OCI-LY7 (cell line): ENCODE results near the gene KRTAP4-3. TPM values are rescaled to one million over a fixed set of nuclear protein-coding genes. Genes with fewer than 3 reads are reported as not detected.
"Not testable (repeated sequence)": the region's sequence is repeated elsewhere in the genome, so short reads cannot be mapped to it uniquely, and the experiment has no call there.

Experiments
- BruUV-seq: library from RNA; stranded (reverse); fragments of 400-500 nt; replicated peaks from 2 replicates; lab custom pipeline; 2021; lab: Mats Ljungman, UMichigan
- CTCF ChIA-PET: fragments of 300-600 bp; sonication (Branson Sonifier 250); formaldehyde crosslinking; loops from one replicate; lab custom pipeline; 2022; ENCODE audit warnings: antibody characterized with exemption; ENCODE audit not compliant: unreplicated experiment; lab: Charles Lee
- POLR2A ChIA-PET: fragments of 300-600 bp; sonication (Branson Sonifier 250); formaldehyde crosslinking; loops from one replicate; lab custom pipeline; 2022; ENCODE audit warnings: antibody characterized with exemption; lab: Charles Lee
- DNase-seq: peaks from one replicate; pipeline ENCODE4 v3.0.0-alpha.2; 2015; ENCODE audit warnings: low spot score
- H2AFZ ChIP-seq: fragments of 200-600 bp; sonication (generic), shearing (Covaris generic); 2 replicates; pipeline ENCODE4 v1.6.1; 2014; ENCODE audit warnings: mild to moderate bottlenecking, antibody characterized with exemption, low read length, moderate library complexity
- H3K27ac ChIP-seq: fragments of 200-600 bp; sonication (generic); 2 replicates; pipeline ENCODE4 v1.5.1; 2014; ENCODE audit warnings: mixed run types, low read depth, mild to moderate bottlenecking, moderate library complexity, low read length, inconsistent platforms; ENCODE audit not compliant: poor library complexity, severe bottlenecking
- H3K36me3 ChIP-seq: fragments of 200-600 bp; sonication (generic); 2 replicates; pipeline ENCODE4 v1.6.1; 2014; ENCODE audit warnings: mild to moderate bottlenecking, antibody characterized with exemption, low read length, moderate library complexity, mixed read lengths; ENCODE audit not compliant: insufficient read depth
- H3K4me1 ChIP-seq: fragments of 200-600 bp; sonication (generic); 2 replicates; pipeline ENCODE4 v1.5.1; 2014; ENCODE audit warnings: mild to moderate bottlenecking, low read length; ENCODE audit not compliant: insufficient read depth, poor library complexity, severe bottlenecking
- H3K4me2 ChIP-seq: fragments of 200-600 bp; sonication (generic); 2 replicates; pipeline ENCODE4 v1.6.1; 2014; ENCODE audit warnings: mild to moderate bottlenecking, low read length
- H3K4me3 ChIP-seq: fragments of 200-600 bp; sonication (generic); 2 replicates; pipeline ENCODE4 v1.5.1; 2014; ENCODE audit warnings: mild to moderate bottlenecking, low read depth, low read length; ENCODE audit not compliant: poor library complexity, severe bottlenecking
- H3K79me2 ChIP-seq: fragments of 200-600 bp; sonication (generic); 2 replicates; pipeline ENCODE4 v1.6.1; 2016; ENCODE audit warnings: low read depth, mild to moderate bottlenecking, low read length, moderate library complexity, mixed read lengths; ENCODE audit not compliant: insufficient read depth
- H3K9me2 ChIP-seq: fragments of 200-600 bp; sonication (generic); 2 replicates; pipeline ENCODE4 v1.6.1; 2016; ENCODE audit warnings: mild to moderate bottlenecking, low read length, mixed read lengths; ENCODE audit not compliant: insufficient read depth
- H3K9me3 ChIP-seq: fragments of 200-600 bp; sonication (generic); 2 replicates; pipeline ENCODE4 v1.6.1; 2014; ENCODE audit warnings: mild to moderate bottlenecking, mixed run types, low read length, mixed read lengths
- H4K20me1 ChIP-seq: fragments of 200-600 bp; sonication (generic); 2 replicates; pipeline ENCODE4 v1.6.1; 2014; ENCODE audit warnings: mild to moderate bottlenecking, antibody characterized with exemption, low read length, moderate library complexity, mixed read lengths; ENCODE audit not compliant: insufficient read depth
- EZH2phosphoT487 ChIP-seq: fragments of 200-600 bp; sonication (generic); IDR thresholded peaks from 2 replicates; pipeline ENCODE4 v1.6.1; 2018; ENCODE audit warnings: low read depth, borderline replicate concordance, mild to moderate bottlenecking, mixed run types, antibody characterized with exemption, low read length, moderate library complexity, mixed read lengths
- intact Hi-C: fragments of 100-400 bp; cut with micrococcal nuclease; formaldehyde crosslinking; loops from one replicate; pipeline ENCODE4 v1.10.0; 2022; ENCODE audit not compliant: unreplicated experiment
- small RNA-seq: library from RNA; depleted of rRNA; stranded (forward); fragments of <200 nt; gene quantifications from one replicate; pipeline ENCODE3, GENCODE V24; 2014
- total RNA-seq, 2 experiments: library from RNA; depleted of rRNA in 1 of 2; stranded (reverse); fragments of >200 nt in 1 of 2; shearing (Covaris generic) in 1 of 2; gene quantifications; 2 replicates each; pipeline ENCODE4 v1.2.3, GENCODE V29; 2014 to 2022
- TF ChIP-seq, protein P1 (sequence below): fragments of 200-600 bp; sonication (generic); conservative IDR thresholded peaks from 2 replicates; pipeline ENCODE4 v1.5.1; 2014; ENCODE audit warnings: mild to moderate bottlenecking, antibody characterized with exemption, low read length, moderate library complexity, mixed read lengths

The KRTAP4-3 gene
- total RNA-seq, 2 experiments from 2014 or later, result not detected

- H3K9me2 ChIP-seq, result no peaks in the 10 kb centered on the region
- H3K4me2 ChIP-seq, result no peak overlapping the region
- no peaks in the 10 kb centered on the region for H4K20me1 ChIP-seq
- peaks cover 11% of the 10 kb centered on the region; the same call in 1 of the 2 replicates for H3K9me3 ChIP-seq
- H3K4me1 ChIP-seq, result peaks cover 20% of the 10 kb centered on the region
- DNase-seq, result no peak
- H3K27ac ChIP-seq, result no peak overlapping the region
- no peaks in the 10 kb centered on the region for H3K79me2 ChIP-seq
- H3K36me3 ChIP-seq, result no peaks in the 10 kb centered on the region; the same call in 1 of the 2 replicates
- H2AFZ ChIP-seq, result no peak overlapping the region
- ChIA-PET POLR2A (no interaction called here), CTCF (no interaction called here)
- H3K4me3 ChIP-seq, result no peak overlapping the region
- TF ChIP-seq, protein P1, sequence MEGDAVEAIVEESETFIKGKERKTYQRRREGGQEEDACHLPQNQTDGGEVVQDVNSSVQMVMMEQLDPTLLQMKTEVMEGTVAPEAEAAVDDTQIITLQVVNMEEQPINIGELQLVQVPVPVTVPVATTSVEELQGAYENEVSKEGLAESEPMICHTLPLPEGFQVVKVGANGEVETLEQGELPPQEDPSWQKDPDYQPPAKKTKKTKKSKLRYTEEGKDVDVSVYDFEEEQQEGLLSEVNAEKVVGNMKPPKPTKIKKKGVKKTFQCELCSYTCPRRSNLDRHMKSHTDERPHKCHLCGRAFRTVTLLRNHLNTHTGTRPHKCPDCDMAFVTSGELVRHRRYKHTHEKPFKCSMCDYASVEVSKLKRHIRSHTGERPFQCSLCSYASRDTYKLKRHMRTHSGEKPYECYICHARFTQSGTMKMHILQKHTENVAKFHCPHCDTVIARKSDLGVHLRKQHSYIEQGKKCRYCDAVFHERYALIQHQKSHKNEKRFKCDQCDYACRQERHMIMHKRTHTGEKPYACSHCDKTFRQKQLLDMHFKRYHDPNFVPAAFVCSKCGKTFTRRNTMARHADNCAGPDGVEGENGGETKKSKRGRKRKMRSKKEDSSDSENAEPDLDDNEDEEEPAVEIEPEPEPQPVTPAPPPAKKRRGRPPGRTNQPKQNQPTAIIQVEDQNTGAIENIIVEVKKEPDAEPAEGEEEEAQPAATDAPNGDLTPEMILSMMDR, result no peak
- TF ChIP-seq EZH2phosphoT487, result no peak
- intact Hi-C loops, result no loop called here
- BruUV-seq, result no TSS peak
These were observed 49.3 kb downstream of the KRTAP4-3 start for GRCh38 chr17:41118721-41119120.

DNA sequence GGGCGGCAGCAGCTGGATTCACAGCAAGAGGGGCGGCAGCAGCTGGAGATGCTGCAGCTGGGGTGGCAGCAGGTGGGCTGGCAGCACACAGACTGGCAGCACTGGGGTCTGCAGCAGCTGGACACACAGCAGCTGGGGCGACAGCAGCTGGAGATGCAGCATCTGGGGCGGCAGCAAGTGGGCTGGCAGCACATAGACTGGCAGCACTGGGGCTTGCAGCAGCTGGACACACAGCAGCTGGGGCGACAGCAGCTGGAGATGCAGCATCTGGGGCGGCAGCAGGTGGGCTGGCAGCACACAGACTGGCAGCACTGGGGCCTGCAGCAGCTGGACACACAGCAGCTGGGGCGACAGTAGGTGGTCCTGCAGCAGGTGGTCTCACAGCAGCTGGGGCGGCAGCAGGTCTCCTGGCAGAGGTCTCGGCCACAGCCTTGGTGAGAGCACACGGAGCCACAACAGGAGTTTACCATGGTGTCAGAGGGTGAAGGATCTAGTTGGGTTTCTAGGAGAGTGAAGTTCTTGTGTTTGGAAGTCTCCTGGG lies 50.1 kb downstream of the KRTAP4-3 start, which contains the start of gene KRTAP4-11:
TSS of gene KRTAP4-11 (minus strand) at position 528 of the 541 bp plus-strand sequence. CDS start at position 470, 58 bp downstream.
- H3K4me2 ChIP-seq, H4K20me1 ChIP-seq, CTCF ChIA-PET, BruUV-seq, H3K27ac ChIP-seq, H3K4me3 ChIP-seq, H3K79me2 ChIP-seq, H3K9me2 ChIP-seq, POLR2A ChIA-PET, H2AFZ ChIP-seq, DNase-seq, intact Hi-C loops, H3K36me3 ChIP-seq: not testable (repeated sequence)
- peaks cover 20% of the 10 kb centered on the region for H3K4me1 ChIP-seq
- peaks cover 16% of the 10 kb centered on the region; the same call in 1 of the 2 replicates for H3K9me3 ChIP-seq

Small RNAs within 50 kb of the gene (small RNA-seq; reads per million reads assigned to genes)
- gene KRTAP4-17P, result not detected

Other genes starting within 250 kb of the KRTAP4-3 start
Only the 30 nearest of the 40 such genes appear.
- not detected in 2 replicates for gene KRTAP1-5, start 141.0 kb downstream of the KRTAP4-3 start, total RNA-seq (2014; rRNA removed; shearing (Covaris generic))
- gene KRTAP1-5, start 141.0 kb downstream of the KRTAP4-3 start, total RNA-seq (2022), result not detected in 2 replicates
- not detected in 2 replicates for gene KRTAP1-4, start 138.0 kb downstream of the KRTAP4-3 start, total RNA-seq (2014; rRNA removed; shearing (Covaris generic))
- not detected in 2 replicates for gene KRTAP1-4, start 138.0 kb downstream of the KRTAP4-3 start, total RNA-seq (2022)
- not detected in 2 replicates for gene KRTAP1-3, start 133.3 kb downstream of the KRTAP4-3 start, total RNA-seq (2014; rRNA removed; shearing (Covaris generic))
- not detected in 2 replicates for gene KRTAP1-3, start 133.3 kb downstream of the KRTAP4-3 start, total RNA-seq (2022)
- gene KRTAP1-1, start 126.8 kb downstream of the KRTAP4-3 start, total RNA-seq (2014; rRNA removed; shearing (Covaris generic)), result not detected in 2 replicates
- not detected in 2 replicates for gene KRTAP1-1, start 126.8 kb downstream of the KRTAP4-3 start, total RNA-seq (2022)
- gene KRTAP2-1, start 120.9 kb downstream of the KRTAP4-3 start, total RNA-seq (2014; rRNA removed; shearing (Covaris generic)), result not detected in 2 replicates
- not detected in 2 replicates for gene KRTAP2-1, start 120.9 kb downstream of the KRTAP4-3 start, total RNA-seq (2022)
- not detected in 2 replicates for gene KRTAP2-2, start 113.0 kb downstream of the KRTAP4-3 start, total RNA-seq (2014; rRNA removed; shearing (Covaris generic))
- not detected in 2 replicates for gene KRTAP2-2, start 113.0 kb downstream of the KRTAP4-3 start, total RNA-seq (2022)
- gene KRTAP2-3, start 108.1 kb downstream of the KRTAP4-3 start, total RNA-seq (2014; rRNA removed; shearing (Covaris generic)), result not detected in 2 replicates
- gene KRTAP2-3, start 108.1 kb downstream of the KRTAP4-3 start, total RNA-seq (2022), result not detected in 2 replicates
- gene KRTAP2-4, start 102.3 kb downstream of the KRTAP4-3 start, total RNA-seq (2014; rRNA removed; shearing (Covaris generic)), result not detected in 2 replicates
- not detected in 2 replicates for gene KRTAP2-4, start 102.3 kb downstream of the KRTAP4-3 start, total RNA-seq (2022)
- gene KRTAP4-7, start 84.1 kb downstream of the KRTAP4-3 start, total RNA-seq (2014; rRNA removed; shearing (Covaris generic)), result not detected in 2 replicates
- gene KRTAP4-7, start 84.1 kb downstream of the KRTAP4-3 start, total RNA-seq (2022), result not detected in 2 replicates
- not detected in 2 replicates for gene KRTAP4-8, start 70.1 kb downstream of the KRTAP4-3 start, total RNA-seq (2014; rRNA removed; shearing (Covaris generic))
- not detected in 2 replicates for gene KRTAP4-8, start 70.1 kb downstream of the KRTAP4-3 start, total RNA-seq (2022)
- gene KRTAP4-16, start 66.0 kb downstream of the KRTAP4-3 start, total RNA-seq (2014; rRNA removed; shearing (Covaris generic)), result not detected in 2 replicates
- not detected in 2 replicates for gene KRTAP4-16, start 66.0 kb downstream of the KRTAP4-3 start, total RNA-seq (2022)
- not detected in 2 replicates for gene KRTAP4-9, start 62.8 kb downstream of the KRTAP4-3 start, total RNA-seq (2014; rRNA removed; shearing (Covaris generic))
- gene KRTAP4-9, start 62.8 kb downstream of the KRTAP4-3 start, total RNA-seq (2022), result not detected in 2 replicates
- not detected in 2 replicates for gene KRTAP4-11, start 49.8 kb downstream of the KRTAP4-3 start, total RNA-seq (2014; rRNA removed; shearing (Covaris generic))
- not detected in 2 replicates for gene KRTAP4-11, start 49.8 kb downstream of the KRTAP4-3 start, total RNA-seq (2022)
- gene KRTAP4-12, start 44.0 kb downstream of the KRTAP4-3 start, total RNA-seq (2014; rRNA removed; shearing (Covaris generic)), result not detected in 2 replicates
- not detected in 2 replicates for gene KRTAP4-12, start 44.0 kb downstream of the KRTAP4-3 start, total RNA-seq (2022)
- gene KRTAP4-6, start 27.7 kb downstream of the KRTAP4-3 start, total RNA-seq (2014; rRNA removed; shearing (Covaris generic)), result not detected in 2 replicates
- gene KRTAP4-6, start 27.7 kb downstream of the KRTAP4-3 start, total RNA-seq (2022), result not detected in 2 replicates
- gene KRTAP4-5, start 18.4 kb downstream of the KRTAP4-3 start, total RNA-seq (2014; rRNA removed; shearing (Covaris generic)), result not detected in 2 replicates
- not detected in 2 replicates for gene KRTAP4-5, start 18.4 kb downstream of the KRTAP4-3 start, total RNA-seq (2022)
- not detected in 2 replicates for gene KRTAP4-4, start 7.5 kb downstream of the KRTAP4-3 start, total RNA-seq (2014; rRNA removed; shearing (Covaris generic))
- gene KRTAP4-4, start 7.5 kb downstream of the KRTAP4-3 start, total RNA-seq (2022), result not detected in 2 replicates
- not detected in 2 replicates for gene KRTAP4-2, start 10.0 kb upstream of the KRTAP4-3 start, total RNA-seq (2014; rRNA removed; shearing (Covaris generic))
- not detected in 2 replicates for gene KRTAP4-2, start 10.0 kb upstream of the KRTAP4-3 start, total RNA-seq (2022)
- gene KRTAP4-1, start 16.7 kb upstream of the KRTAP4-3 start, total RNA-seq (2014; rRNA removed; shearing (Covaris generic)), result not detected in 2 replicates
- gene KRTAP4-1, start 16.7 kb upstream of the KRTAP4-3 start, total RNA-seq (2022), result not detected in 2 replicates
- not detected in 2 replicates for gene KRTAP9-1, start 21.7 kb upstream of the KRTAP4-3 start, total RNA-seq (2014; rRNA removed; shearing (Covaris generic))
- not detected in 2 replicates for gene KRTAP9-1, start 21.7 kb upstream of the KRTAP4-3 start, total RNA-seq (2022)
- not detected in 2 replicates for gene KRTAP9-2, start 58.4 kb upstream of the KRTAP4-3 start, total RNA-seq (2014; rRNA removed; shearing (Covaris generic))
- gene KRTAP9-2, start 58.4 kb upstream of the KRTAP4-3 start, total RNA-seq (2022), result not detected in 2 replicates
- gene KRTAP9-3, start 64.2 kb upstream of the KRTAP4-3 start, total RNA-seq (2014; rRNA removed; shearing (Covaris generic)), result not detected in 2 replicates
- gene KRTAP9-3, start 64.2 kb upstream of the KRTAP4-3 start, total RNA-seq (2022), result not detected in 2 replicates
- not detected in 2 replicates for gene KRTAP9-8, start 69.8 kb upstream of the KRTAP4-3 start, total RNA-seq (2014; rRNA removed; shearing (Covaris generic))
- gene KRTAP9-8, start 69.8 kb upstream of the KRTAP4-3 start, total RNA-seq (2022), result not detected in 2 replicates
- gene KRTAP9-4, start 81.5 kb upstream of the KRTAP4-3 start, total RNA-seq (2014; rRNA removed; shearing (Covaris generic)), result not detected in 2 replicates
- not detected in 2 replicates for gene KRTAP9-4, start 81.5 kb upstream of the KRTAP4-3 start, total RNA-seq (2022)
- not detected in 2 replicates for gene KRTAP9-9, start 87.2 kb upstream of the KRTAP4-3 start, total RNA-seq (2014; rRNA removed; shearing (Covaris generic))
- gene KRTAP9-9, start 87.2 kb upstream of the KRTAP4-3 start, total RNA-seq (2022), result not detected in 2 replicates
- gene KRTAP9-6, start 97.2 kb upstream of the KRTAP4-3 start, total RNA-seq (2014; rRNA removed; shearing (Covaris generic)), result not detected in 2 replicates
- not detected in 2 replicates for gene KRTAP9-6, start 97.2 kb upstream of the KRTAP4-3 start, total RNA-seq (2022)
- not detected in 2 replicates for gene KRTAP9-7, start 107.5 kb upstream of the KRTAP4-3 start, total RNA-seq (2014; rRNA removed; shearing (Covaris generic))
- not detected in 2 replicates for gene KRTAP9-7, start 107.5 kb upstream of the KRTAP4-3 start, total RNA-seq (2022)
- gene KRTAP29-1, start 134.6 kb upstream of the KRTAP4-3 start, total RNA-seq (2014; rRNA removed; shearing (Covaris generic)), result not detected in 2 replicates
- not detected in 2 replicates for gene KRTAP29-1, start 134.6 kb upstream of the KRTAP4-3 start, total RNA-seq (2022)
- gene KRTAP16-1, start 141.1 kb upstream of the KRTAP4-3 start, total RNA-seq (2014; rRNA removed; shearing (Covaris generic)), result not detected in 2 replicates
- not detected in 2 replicates for gene KRTAP16-1, start 141.1 kb upstream of the KRTAP4-3 start, total RNA-seq (2022)
- not detected in 2 replicates for gene KRTAP17-1, start 147.5 kb upstream of the KRTAP4-3 start, total RNA-seq (2014; rRNA removed; shearing (Covaris generic))
- gene KRTAP17-1, start 147.5 kb upstream of the KRTAP4-3 start, total RNA-seq (2022), result not detected in 2 replicates